Lung (tissue), 12 donors: Measurements from ENCODE around the gene C3orf22. TPM values are rescaled to one million over a fixed set of nuclear protein-coding genes. Genes with fewer than 3 reads are reported as not detected.

Source experiments
- ATAC-seq: fragments of 200-7000 bp; cut with Tn5 transposase; one replicate; pipeline ENCODE4 v1.9.1; 2020; ENCODE audit warnings: moderate number of reproducible peaks; ENCODE audit not compliant: insufficient read depth, low FRiP score
- DNase-seq, 3 donors: peaks; one replicate each; pipeline ENCODE4 v3.0.0-alpha.2; 2013 to 2017
- H3K27ac ChIP-seq, 2 donors: one replicate each; pipeline ENCODE4 v1.5.1; 2013; ENCODE audit warnings: mild to moderate bottlenecking in 2 of 2, moderate library complexity in 2 of 2, control low read depth in 1 of 2, inconsistent platforms in 1 of 2, low read depth in 1 of 2, low read length in 1 of 2
- H3K27me3 ChIP-seq, 3 donors: one replicate each; pipeline ENCODE4 v1.5.1; 2013; ENCODE audit warnings: low read length in 2 of 3; ENCODE audit not compliant: control insufficient read depth in 3 of 3, insufficient read depth in 3 of 3
- H3K36me3 ChIP-seq, 4 donors: one replicate each; pipeline ENCODE4 v1.5.1; 2013; ENCODE audit warnings: low read length in 4 of 4, mild to moderate bottlenecking in 1 of 4, moderate library complexity in 1 of 4; ENCODE audit not compliant: control insufficient read depth in 4 of 4, insufficient read depth in 4 of 4
- H3K4me1 ChIP-seq, 5 donors: one replicate each; pipeline ENCODE4 v1.5.1; 2013; ENCODE audit warnings: low read length in 5 of 5, mild to moderate bottlenecking in 2 of 5, moderate library complexity in 1 of 5; ENCODE audit not compliant: control insufficient read depth in 5 of 5, insufficient read depth in 5 of 5
- H3K4me3 ChIP-seq: one replicate; pipeline ENCODE4 v1.5.1; 2013; ENCODE audit warnings: mild to moderate bottlenecking, control low read depth, moderate library complexity
- H3K9ac ChIP-seq, 2 donors: one replicate each; pipeline ENCODE4 v1.5.1; 2013; ENCODE audit warnings: low read length in 2 of 2, control low read depth in 1 of 2; ENCODE audit not compliant: insufficient read depth in 1 of 2
- H3K9me3 ChIP-seq, 4 donors: one replicate each; pipeline ENCODE4 v1.5.1; 2013; ENCODE audit warnings: low read length in 3 of 4, mild to moderate bottlenecking in 1 of 4, moderate library complexity in 1 of 4; ENCODE audit not compliant: control insufficient read depth in 4 of 4, insufficient read depth in 3 of 4
- CTCF ChIP-seq: IDR thresholded peaks from 2 replicates; pipeline ENCODE4 v1.5.1; 2012; ENCODE audit warnings: mild to moderate bottlenecking; ENCODE audit errors: control extremely low read depth, extremely low read depth
- WGBS, 2 donors: extraction: QIAGEN DNeasy Blood & Tissue Kit; methylation state at CpG; one replicate each; pipeline ENCODE4 v1.1.7; 2013; 5-methylcytosine and 5-hydroxymethylcytosine counted together
- polyA plus RNA-seq, 2 donors: library from polyadenylated mRNA; stranded (reverse); fragments of 200-250 nt; gene quantifications; one replicate each; pipeline ENCODE4 v1.2.1, GENCODE V29; 2013
- total RNA-seq, 2 donors: library from RNA; depleted of rRNA in 1 of 2; stranded (reverse); fragments of >200 nt in 1 of 2; gene quantifications; one replicate each; pipeline ENCODE4 v1.2.1, GENCODE V29; 2014 to 2021
- donor health status: control.
- donor health status: control.
- donor health status: Bipolar disorder and iron deficiency.
- donor health status: healthy.
- donor health status: DM: yes; HTN: yes; CAD: no.

C3orf22 gene
- total and polyA plus RNA-seq, 4 donors, result 0.28 TPM; not detected in 3

- Histone ChIP-seq H3K4me1 (no peaks in the 10 kb centered on the region), H3K9ac (no peak overlapping the region), H3K36me3 (no peaks in the 10 kb centered on the region), H3K9me3 (peaks cover 0 to 6% (median 0%) of the 10 kb centered on the region in 4 donors), H3K27ac (no peak overlapping the region), H3K4me3 (no peak overlapping the region), H3K27me3 (peaks cover 0 to 4% (median 0%) of the 10 kb centered on the region in 3 donors)
- WGBS, 2 donors, result 63 to 72% methylated on average over 13 of the region's 13 CpGs
- TF ChIP-seq CTCF, result no peak
- DNase-seq (peak in 1 of 3 donors; percentile 11), ATAC-seq (no peak)
These were observed 7.5 kb downstream of the C3orf22 start for GRCh38 chr3:126551121-126551838.

- H3K4me1 ChIP-seq, result no peaks in the 10 kb centered on the region
- peak in 1 of 3 donors; percentile 10 for DNase-seq
- 96 to 97% methylated on average over 11 of the region's 11 CpGs for WGBS, 2 donors
These were observed 8.2 kb downstream of the C3orf22 start for GRCh38 chr3:126550488-126551051.

GRCh38 chr3:126549861-126550487 lies 8.8 kb downstream of the C3orf22 start:
- WGBS, 2 donors, result 74 to 82% methylated on average over 11 to 12 of the region's 12 CpGs
- no peak for ATAC-seq

More at GRCh38 chr3:126550488-126551051, 8.2 kb downstream of the C3orf22 start:
- H3K4me3 ChIP-seq, result no peak overlapping the region
- no peak for TF ChIP-seq CTCF
- no peak for ATAC-seq
- no peak overlapping the region for H3K9ac ChIP-seq
- no peak overlapping the region for H3K27ac ChIP-seq
- H3K9me3 ChIP-seq, result peaks cover 0 to 3% (median 0%) of the 10 kb centered on the region in 4 donors
- H3K27me3 ChIP-seq, result peaks cover 0 to 4% (median 0%) of the 10 kb centered on the region in 3 donors
- H3K36me3 ChIP-seq, result no peaks in the 10 kb centered on the region

More at GRCh38 chr3:126549861-126550487, 8.8 kb downstream of the C3orf22 start:
- DNase-seq, result peak in 1 of 3 donors; percentile 5
- peaks cover 0 to 4% (median 0%) of the 10 kb centered on the region in 3 donors for H3K27me3 ChIP-seq
- H3K4me3 ChIP-seq, result no peak overlapping the region
- no peak overlapping the region for H3K9ac ChIP-seq
- H3K9me3 ChIP-seq, result peaks cover 0 to 3% (median 0%) of the 10 kb centered on the region in 4 donors
- H3K27ac ChIP-seq, result no peak overlapping the region
- no peaks in the 10 kb centered on the region for H3K36me3 ChIP-seq
- TF ChIP-seq CTCF, result no peak
- H3K4me1 ChIP-seq, result no peaks in the 10 kb centered on the region
